Pancreas (tissue), 10 donors: ENCODE results near the gene FSTL4. TPM values are rescaled to one million over a fixed set of nuclear protein-coding genes. Genes with fewer than 3 reads are reported as not detected.
A peak's percentile ranks its signal among the peaks of the same experiment; 100 is the strongest.

ENCODE experiments used
- ATAC-seq, 4 donors: fragments of 200-7000 bp; cut with Tn5 transposase; one replicate each; pipeline versions ENCODE4 v1.8.0 to v1.9.1; 2020; ENCODE audit warnings: mild to moderate bottlenecking in 4 of 4, moderate library complexity in 4 of 4
- DNase-seq, 6 donors: peaks; one replicate each; pipeline ENCODE4 v3.0.0-alpha.2; 2020
- FAIRE-seq: peaks from 2 replicates; lab custom pipeline; 2012; peaks lifted over from hg19 to GRCh38; lab: Jason Lieb, UNC
- H3K27ac ChIP-seq, 4 donors: fragments of 200-600 bp; sonication (generic); 1 replicate in 3 of 4; 2 replicates in 1 of 4; pipeline versions ENCODE4 v1.5.0 to v1.8.0; 2020
- H3K27me3 ChIP-seq, 4 donors: fragments of 200-600 bp; one replicate each; pipeline ENCODE4 v1.8.0; 2021
- H3K36me3 ChIP-seq, 3 donors: fragments of 200-600 bp; sonication (generic) in 1 of 3; one replicate each; pipeline versions ENCODE4 v1.5.0 to v1.8.0; 2020 to 2021
- H3K4me1 ChIP-seq, 3 donors: fragments of 200-600 bp; one replicate each; pipeline ENCODE4 v1.8.0; 2021
- H3K4me3 ChIP-seq, 4 donors: fragments of 200-600 bp; sonication (generic) in 2 of 4; one replicate each; pipeline versions ENCODE4 v1.5.0 to v1.8.0; 2020 to 2021
- H3K9me3 ChIP-seq, 4 donors: fragments of 200-600 bp; one replicate each; pipeline ENCODE4 v1.8.0; 2021
- WGBS, 2 donors: extraction: QIAGEN DNeasy Blood & Tissue Kit; methylation state at CpG; one replicate each; pipeline ENCODE4 v1.1.7; 2013; 5-methylcytosine and 5-hydroxymethylcytosine counted together
- intact Hi-C, 3 donors: fragments of 100-400 bp; cut with DNase I; formaldehyde crosslinking; loops; one replicate each; pipeline versions ENCODE4 v1.11.1 to v1.14.2; 2022
- polyA plus RNA-seq, 2 donors: library from polyadenylated mRNA; stranded (reverse); fragments of 200-250 nt; gene quantifications; one replicate each; pipeline ENCODE4 v1.2.3, GENCODE V29; 2013
- total RNA-seq, 6 donors: library from RNA; stranded (reverse); fragmentation: NEBNext Ultra II Directional in 4 of 6; extraction: Animal tissue kit (Norgen Biotek cat#: 25700) in 4 of 6; gene quantifications; one replicate each; pipeline versions ENCODE4 v1.2.1 to v1.2.4, GENCODE V29; 2021 to 2023
- TF ChIP-seq, protein P1 (sequence below), 4 donors: fragments of 200-600 bp; sonication (generic) in 3 of 4; IDR thresholded peaks; one replicate each; pipeline versions ENCODE4 v1.5.0 to v1.8.0; 2021; ENCODE audit warnings: antibody characterized with exemption in 4 of 4
- donor health status: healthy with polysubstance abuse.
- donor health status: DM: no; HTN: no; CAD: no; lungs with moderate emphysema.
- donor health status: DM: no; HTN: no; CAD: no.
- donor health status: control.
- donor health status: control.
- donor health status: Bipolar disorder and iron deficiency.
- donor health status: DM: yes; HTN: yes; CAD: no.
- donor health status: DM: no; HTN: no; CAD: no.
- donor health status: DM: no; HTN: no; CAD: no.
- donor health status: DM: yes; HTN: yes; CAD: no.

The FSTL4 gene
- total and polyA plus RNA-seq, 8 donors: 0.68 to 2.4 (median 1.4) TPM

DNA sequence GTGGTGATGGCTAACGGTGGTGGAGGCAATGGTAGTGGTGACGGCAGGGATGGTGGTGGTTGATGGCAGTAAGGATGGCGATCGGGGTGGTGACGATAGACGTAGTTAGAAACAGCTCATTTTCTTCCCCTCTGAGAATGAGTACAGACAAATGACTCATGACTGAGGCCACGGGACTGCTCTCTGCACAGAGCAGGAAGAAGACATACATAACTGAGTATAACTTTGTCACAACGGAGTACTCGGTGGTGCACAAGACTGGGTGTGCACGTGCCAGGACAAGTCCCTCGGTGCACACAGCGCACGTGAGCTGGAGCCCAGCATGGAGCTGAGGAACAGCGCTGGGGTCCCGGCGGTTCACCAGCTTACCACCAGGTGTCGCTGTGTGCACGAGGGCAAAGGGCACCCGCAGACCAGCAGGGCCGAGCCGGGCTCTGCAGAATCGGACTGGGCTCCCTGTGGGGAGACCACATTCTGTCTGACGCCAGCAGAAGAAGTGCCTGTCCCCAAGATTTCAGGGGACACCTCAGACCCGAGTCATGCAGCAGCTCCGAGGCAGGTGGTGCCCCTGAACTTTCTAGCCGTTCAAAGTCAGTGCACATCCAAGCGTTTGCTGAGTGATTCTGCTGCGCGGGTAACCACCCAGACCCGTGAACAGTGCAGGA is 188.6 kb downstream of the FSTL4 start:
- Histone ChIP-seq H3K9me3 (no peaks in the 10 kb centered on the region), H3K27me3 (no peaks in the 10 kb centered on the region), H3K4me1 (no peaks in the 10 kb centered on the region), H3K27ac (no peak overlapping the region), H3K36me3 (no peaks in the 10 kb centered on the region), H3K4me3 (no peak overlapping the region)
- FAIRE-seq (no peak), ATAC-seq (peak; percentile 86 to 96 (median 94)), DNase-seq (peak; percentile 39 to 95 (median 76))
- TF ChIP-seq, protein P1, sequence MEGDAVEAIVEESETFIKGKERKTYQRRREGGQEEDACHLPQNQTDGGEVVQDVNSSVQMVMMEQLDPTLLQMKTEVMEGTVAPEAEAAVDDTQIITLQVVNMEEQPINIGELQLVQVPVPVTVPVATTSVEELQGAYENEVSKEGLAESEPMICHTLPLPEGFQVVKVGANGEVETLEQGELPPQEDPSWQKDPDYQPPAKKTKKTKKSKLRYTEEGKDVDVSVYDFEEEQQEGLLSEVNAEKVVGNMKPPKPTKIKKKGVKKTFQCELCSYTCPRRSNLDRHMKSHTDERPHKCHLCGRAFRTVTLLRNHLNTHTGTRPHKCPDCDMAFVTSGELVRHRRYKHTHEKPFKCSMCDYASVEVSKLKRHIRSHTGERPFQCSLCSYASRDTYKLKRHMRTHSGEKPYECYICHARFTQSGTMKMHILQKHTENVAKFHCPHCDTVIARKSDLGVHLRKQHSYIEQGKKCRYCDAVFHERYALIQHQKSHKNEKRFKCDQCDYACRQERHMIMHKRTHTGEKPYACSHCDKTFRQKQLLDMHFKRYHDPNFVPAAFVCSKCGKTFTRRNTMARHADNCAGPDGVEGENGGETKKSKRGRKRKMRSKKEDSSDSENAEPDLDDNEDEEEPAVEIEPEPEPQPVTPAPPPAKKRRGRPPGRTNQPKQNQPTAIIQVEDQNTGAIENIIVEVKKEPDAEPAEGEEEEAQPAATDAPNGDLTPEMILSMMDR (IDR thresholded peaks at IDR 0.05): peak; percentile 96 to 98 (median 98)
- 24 to 25% methylated on average over 30 of the region's 30 CpGs for WGBS, 2 donors
- intact Hi-C loops: loop anchor here in 2 of 3 donors (10.0 kb wide), 4 partner anchors 181 to 521 kb away; partner anchors contain the start of gene FSTL4 (in 1 of the 2)

DNA sequence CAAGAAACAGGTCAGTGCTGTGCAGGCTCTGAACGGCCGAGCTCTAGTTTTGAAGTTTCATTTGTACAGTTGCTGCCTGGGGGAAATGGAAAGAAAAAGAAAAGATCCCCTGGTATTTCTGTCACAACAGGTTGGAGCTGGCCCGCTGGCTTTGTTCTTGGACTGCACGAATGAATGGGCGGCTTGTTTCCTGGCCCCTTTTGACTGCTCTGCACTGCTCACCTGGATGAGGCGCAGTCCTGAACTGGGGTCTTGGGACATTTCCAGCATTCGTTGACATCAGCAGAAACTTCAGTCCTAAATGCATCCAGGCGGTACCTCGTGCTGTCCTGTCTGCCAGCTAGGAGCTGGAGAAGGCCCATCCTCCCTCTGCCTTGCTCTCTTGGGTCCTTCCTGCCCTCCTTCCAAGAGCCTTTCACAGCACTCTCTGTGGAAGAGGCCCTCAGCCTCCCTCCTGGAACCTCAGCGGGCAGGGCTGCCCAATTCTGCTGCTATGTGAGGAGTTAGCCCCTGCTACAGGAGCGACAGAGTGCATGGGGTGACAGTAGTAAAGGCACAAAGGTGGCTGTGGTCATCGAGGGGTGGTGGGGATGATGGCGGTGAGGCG is 189.2 kb downstream of the FSTL4 start:
- H3K27me3 ChIP-seq: no peaks in the 10 kb centered on the region
- FAIRE-seq (no peak), DNase-seq (no peak), ATAC-seq (no peak)
- 77 to 83% methylated on average over 14 of the region's 14 CpGs for WGBS, 2 donors
- no peak overlapping the region for H3K27ac ChIP-seq
- no peaks in the 10 kb centered on the region for H3K36me3 ChIP-seq
- no peaks in the 10 kb centered on the region for H3K4me1 ChIP-seq
- no peak overlapping the region for H3K4me3 ChIP-seq
- intact Hi-C loops: loop anchor here in 2 of 3 donors (10.0 kb wide), 4 partner anchors 182 to 522 kb away; partner anchors contain the start of gene FSTL4 (in 1 of the 2)
- no peaks in the 10 kb centered on the region for H3K9me3 ChIP-seq
- TF ChIP-seq, protein P1 (IDR thresholded peaks at IDR 0.05): no peak

DNA sequence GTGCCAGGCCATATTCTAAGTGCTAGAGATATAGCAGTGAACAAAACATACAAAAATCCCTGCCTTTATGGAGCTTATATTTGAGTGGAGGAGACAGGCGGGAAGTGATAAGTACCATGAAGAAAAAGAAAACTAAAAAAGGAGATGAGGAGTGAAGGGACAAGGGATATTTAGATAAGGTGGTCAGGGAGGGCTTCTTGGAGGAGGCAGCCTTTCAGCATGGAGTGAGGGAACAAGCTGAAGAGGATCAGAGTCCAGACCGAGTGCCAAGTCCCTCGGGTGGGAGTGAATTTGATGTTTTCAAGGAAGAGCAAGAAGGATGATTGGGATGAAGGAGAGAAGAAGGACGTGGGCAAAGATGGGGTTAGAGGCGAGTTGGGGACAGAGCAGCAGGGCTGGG is 190.5 kb downstream of the FSTL4 start:
- Histone ChIP-seq H3K4me3 (no peak overlapping the region), H3K4me1 (no peaks in the 10 kb centered on the region), H3K9me3 (no peaks in the 10 kb centered on the region), H3K36me3 (no peaks in the 10 kb centered on the region), H3K27me3 (no peaks in the 10 kb centered on the region), H3K27ac (no peak overlapping the region)
- intact Hi-C loops: loop anchor here in 2 of 3 donors (10.0 kb wide), 4 partner anchors 183 to 523 kb away; partner anchors contain the start of gene FSTL4 (in 1 of the 2)
- ATAC-seq: no peak
- FAIRE-seq: no peak
- no peak for DNase-seq
- TF ChIP-seq, protein P1 (IDR thresholded peaks at IDR 0.05): no peak
- WGBS, 2 donors: 54 to 63% methylated on average over 5 of the region's 5 CpGs

DNA sequence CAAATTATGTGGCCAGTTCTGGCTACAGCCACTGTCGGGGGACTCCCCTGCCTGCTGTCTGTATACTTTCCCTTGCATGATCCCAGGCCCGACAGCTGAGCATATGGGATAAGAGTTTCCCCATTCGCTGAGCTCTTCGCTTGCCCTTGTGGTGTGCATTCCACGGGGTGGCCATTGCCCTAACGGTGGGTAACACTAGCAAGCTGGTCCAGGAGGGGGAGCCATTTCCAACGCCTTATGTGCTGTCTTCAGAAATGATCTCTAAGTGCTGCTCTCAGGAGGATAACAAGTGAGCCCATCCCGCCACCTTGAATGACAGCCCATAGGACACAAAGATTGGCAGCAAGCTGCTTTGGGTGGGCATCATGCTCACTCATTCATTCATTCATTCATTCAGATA is 190.9 kb downstream of the FSTL4 start:
- Histone ChIP-seq H3K4me1 (no peaks in the 10 kb centered on the region), H3K36me3 (no peaks in the 10 kb centered on the region), H3K27me3 (no peaks in the 10 kb centered on the region), H3K4me3 (no peak overlapping the region), H3K9me3 (no peaks in the 10 kb centered on the region), H3K27ac (no peak overlapping the region)
- WGBS, 2 donors: 67 to 73% methylated on average over 8 of the region's 8 CpGs
- FAIRE-seq: no peak
- DNase-seq: no peak
- peak in 1 of 4 donors; percentile 34 for ATAC-seq
- intact Hi-C loops: loop anchor here in 2 of 3 donors (10.0 kb wide), 4 partner anchors 183 to 523 kb away; partner anchors contain the start of gene FSTL4 (in 1 of the 2)
- TF ChIP-seq, protein P1 (IDR thresholded peaks at IDR 0.05): no peak
